HepG2 (cell line): Measurements from ENCODE around the gene CDK2AP2. TPM values are rescaled to one million over a fixed set of nuclear protein-coding genes. Genes with fewer than 3 reads are reported as not detected.

Experiments
- AGO2 ChIP-seq: fragments of 200-400 bp; formaldehyde crosslinking; optimal IDR thresholded peaks from 2 replicates; pipeline ENCODE3; 2017; ENCODE audit warnings: mild to moderate bottlenecking, low read depth, low read length, moderate library complexity
- ETV5 ChIP-seq: IDR thresholded peaks from 2 replicates; pipeline ENCODE4 v1.6.1; 2018; ENCODE audit warnings: missing biosample characterization, missing genetic modification reagents, inconsistent platforms, borderline replicate concordance
- FOXK2 ChIP-seq: fragments of 450-650 bp; IDR thresholded peaks from 2 replicates; pipeline ENCODE4 v1.6.1; 2016
- HOMEZ ChIP-seq: IDR thresholded peaks from 2 replicates; pipeline ENCODE4 v1.6.1; 2016; ENCODE audit warnings: low read depth
- HOXA5 ChIP-seq: sonication (generic); formaldehyde crosslinking; IDR thresholded peaks from 2 replicates; pipeline ENCODE4 v1.4.0; 2020; ENCODE audit warnings: missing genetic modification reagents
- PREB ChIP-seq: sonication (generic); formaldehyde crosslinking; IDR thresholded peaks from 2 replicates; pipeline ENCODE4 v1.4.0; 2020; ENCODE audit warnings: missing genetic modification reagents
- SAFB2 ChIP-seq: sonication (generic); formaldehyde crosslinking; IDR thresholded peaks from 2 replicates; pipeline ENCODE4 v1.5.1; 2020; ENCODE audit warnings: missing genetic modification reagents, low read depth, mild to moderate bottlenecking, borderline replicate concordance
- SKIL ChIP-seq: sonication (generic); formaldehyde crosslinking; IDR thresholded peaks from 2 replicates; pipeline ENCODE4 v1.8.0; 2022; ENCODE audit warnings: missing genetic modification reagents, mild to moderate bottlenecking, moderate library complexity, borderline replicate concordance
- TOE1 ChIP-seq: sonication (generic); formaldehyde crosslinking; IDR thresholded peaks from 2 replicates; pipeline ENCODE4 v1.4.0; 2020; ENCODE audit warnings: mild to moderate bottlenecking, missing genetic modification reagents
- ZBTB1 ChIP-seq: sonication (generic); formaldehyde crosslinking; IDR thresholded peaks from 2 replicates; pipeline ENCODE4 v1.4.0; 2020; ENCODE audit warnings: missing genetic modification reagents, borderline replicate concordance
- ZBTB43 ChIP-seq: sonication (generic); formaldehyde crosslinking; conservative IDR thresholded peaks from 2 replicates; pipeline ENCODE4 v1.4.0; 2020; ENCODE audit warnings: missing genetic modification reagents
- ZFP62 ChIP-seq: sonication (generic); formaldehyde crosslinking; IDR thresholded peaks from 2 replicates; pipeline ENCODE4 v1.4.0; 2020; ENCODE audit warnings: missing genetic modification reagents
- ZFP90 ChIP-seq: sonication (generic); formaldehyde crosslinking; IDR thresholded peaks from 2 replicates; pipeline ENCODE4 v1.8.0; 2022; ENCODE audit warnings: missing genetic modification reagents, mild to moderate bottlenecking, inconsistent platforms, borderline replicate concordance
- ZNF121 ChIP-seq: sonication (generic); formaldehyde crosslinking; IDR thresholded peaks from 2 replicates; pipeline ENCODE4 v1.5.0; 2020; ENCODE audit warnings: mild to moderate bottlenecking, missing genetic modification reagents
- ZNF264 ChIP-seq: sonication (generic); formaldehyde crosslinking; IDR thresholded peaks from 2 replicates; pipeline ENCODE4 v1.4.0; 2020; ENCODE audit warnings: missing genetic modification reagents
- ZNF333 ChIP-seq: sonication (generic); formaldehyde crosslinking; IDR thresholded peaks from 2 replicates; pipeline ENCODE4 v1.4.0; 2020; ENCODE audit warnings: mild to moderate bottlenecking, missing genetic modification reagents, borderline replicate concordance
- ZNF503 ChIP-seq: sonication (generic); formaldehyde crosslinking; IDR thresholded peaks from 2 replicates; pipeline ENCODE4 v1.4.0; 2020; ENCODE audit warnings: missing genetic modification reagents
- ZNF552 ChIP-seq: sonication (generic); formaldehyde crosslinking; IDR thresholded peaks from 2 replicates; pipeline ENCODE4 v1.9.0; 2022; ENCODE audit warnings: missing genetic modification reagents, mild to moderate bottlenecking, borderline replicate concordance
- ZNF616 ChIP-seq: sonication (generic); formaldehyde crosslinking; IDR thresholded peaks from 2 replicates; pipeline ENCODE4 v1.5.0; 2020; ENCODE audit warnings: low read depth, mild to moderate bottlenecking, missing genetic modification reagents
- ZNF703 ChIP-seq: sonication (generic); formaldehyde crosslinking; IDR thresholded peaks from 2 replicates; pipeline ENCODE4 v1.5.1; 2020; ENCODE audit warnings: missing genetic modification reagents, mild to moderate bottlenecking, moderate library complexity, borderline replicate concordance
- polyA plus RNA-seq, 8 experiments: library from polyadenylated mRNA; depleted of rRNA in 3 of 8; stranded (reverse) in 7 of 8; unstranded in 1 of 8; fragments of >200 nt; fragmentation: Illumina TruSeq in 4 of 8; extraction: Trizol in 4 of 8; gene quantifications; 2 replicates each; pipeline versions ENCODE4 v1.2.1 to v1.2.3, GENCODE V29; 2011 to 2016; ENCODE audit warnings: low read depth in 4 of 8, missing spikeins in 1 of 8, mixed read lengths in 1 of 8; ENCODE audit not compliant: insufficient read depth in 1 of 8
- total RNA-seq, 5 experiments: library from RNA; depleted of rRNA; stranded (reverse); fragments of >200 nt; fragmentation: Illumina TruSeq; extraction: Trizol; gene quantifications; 2 replicates each; pipeline ENCODE4 v1.2.3, GENCODE V29; 2016; ENCODE audit warnings: low read depth in 1 of 5

Gene CDK2AP2
- total and polyA plus RNA-seq, 2 of the 13 experiments (the other 11 are each of a cell fraction or from before 2014, with no cell fraction given): 15.0 to 23.2 TPM

GRCh38 chr11:67482827-67483798 lies 24.8 kb downstream of the CDK2AP2 start, which contains the start of gene AIP (continued):
- no peak for TF ChIP-seq SKIL (CRISPR knock-in tag)
- TF ChIP-seq FOXK2: no peak
- peak; percentile 76; the same call in 1 of the 2 replicates for TF ChIP-seq ZNF703 (CRISPR knock-in tag)
- TF ChIP-seq TOE1 (CRISPR knock-in tag): 0 out of 2 replicates have a peak, but pooled peaks have one; percentile 80
- TF ChIP-seq ETV5 (CRISPR knock-in tag): peak; percentile 86
- peak; percentile 82 for TF ChIP-seq HOMEZ (CRISPR knock-in tag)
- TF ChIP-seq AGO2: no peak
- TF ChIP-seq ZNF503 (CRISPR knock-in tag): peak; percentile 72; the same call in 1 of the 2 replicates
- peak; percentile 98 for TF ChIP-seq ZNF616 (CRISPR knock-in tag)
- TF ChIP-seq ZFP62 (CRISPR knock-in tag): no peak
- no peak; the same call in 1 of the 2 replicates for TF ChIP-seq ZBTB43 (CRISPR knock-in tag)
- peak; percentile 95 for TF ChIP-seq SAFB2 (CRISPR knock-in tag)
- TF ChIP-seq ZFP90 (CRISPR knock-in tag): peak; percentile 97
- TF ChIP-seq ZNF264 (CRISPR knock-in tag): peak; percentile 90; the same call in 1 of the 2 replicates
- no peak; the same call in 1 of the 2 replicates for TF ChIP-seq ZNF333
- no peak; the same call in 1 of the 2 replicates for TF ChIP-seq ZBTB1 (CRISPR knock-in tag)
- peak; percentile 95; the same call in 1 of the 2 replicates for TF ChIP-seq ZNF552 (CRISPR knock-in tag)
- TF ChIP-seq HOXA5 (CRISPR knock-in tag): peak; percentile 94
- no peak for TF ChIP-seq PREB (CRISPR knock-in tag)
- no peak for TF ChIP-seq ZNF121 (CRISPR knock-in tag)
